Skeletal muscle cell (primary cell): Measurements from ENCODE around the gene LBX1.

Source experiments
- DNase-seq: peaks from one replicate; pipeline ENCODE4 v3.0.0-alpha.2; 2010; ENCODE audit warnings: low read depth
- H3K4me3 ChIP-seq: 2 replicates; pipeline ENCODE4 v1.5.1; 2011; ENCODE audit warnings: low read depth, mild to moderate bottlenecking, control low read depth, low read length, moderate library complexity

The LBX1 gene, protein sequence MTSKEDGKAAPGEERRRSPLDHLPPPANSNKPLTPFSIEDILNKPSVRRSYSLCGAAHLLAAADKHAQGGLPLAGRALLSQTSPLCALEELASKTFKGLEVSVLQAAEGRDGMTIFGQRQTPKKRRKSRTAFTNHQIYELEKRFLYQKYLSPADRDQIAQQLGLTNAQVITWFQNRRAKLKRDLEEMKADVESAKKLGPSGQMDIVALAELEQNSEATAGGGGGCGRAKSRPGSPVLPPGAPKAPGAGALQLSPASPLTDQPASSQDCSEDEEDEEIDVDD

DNA sequence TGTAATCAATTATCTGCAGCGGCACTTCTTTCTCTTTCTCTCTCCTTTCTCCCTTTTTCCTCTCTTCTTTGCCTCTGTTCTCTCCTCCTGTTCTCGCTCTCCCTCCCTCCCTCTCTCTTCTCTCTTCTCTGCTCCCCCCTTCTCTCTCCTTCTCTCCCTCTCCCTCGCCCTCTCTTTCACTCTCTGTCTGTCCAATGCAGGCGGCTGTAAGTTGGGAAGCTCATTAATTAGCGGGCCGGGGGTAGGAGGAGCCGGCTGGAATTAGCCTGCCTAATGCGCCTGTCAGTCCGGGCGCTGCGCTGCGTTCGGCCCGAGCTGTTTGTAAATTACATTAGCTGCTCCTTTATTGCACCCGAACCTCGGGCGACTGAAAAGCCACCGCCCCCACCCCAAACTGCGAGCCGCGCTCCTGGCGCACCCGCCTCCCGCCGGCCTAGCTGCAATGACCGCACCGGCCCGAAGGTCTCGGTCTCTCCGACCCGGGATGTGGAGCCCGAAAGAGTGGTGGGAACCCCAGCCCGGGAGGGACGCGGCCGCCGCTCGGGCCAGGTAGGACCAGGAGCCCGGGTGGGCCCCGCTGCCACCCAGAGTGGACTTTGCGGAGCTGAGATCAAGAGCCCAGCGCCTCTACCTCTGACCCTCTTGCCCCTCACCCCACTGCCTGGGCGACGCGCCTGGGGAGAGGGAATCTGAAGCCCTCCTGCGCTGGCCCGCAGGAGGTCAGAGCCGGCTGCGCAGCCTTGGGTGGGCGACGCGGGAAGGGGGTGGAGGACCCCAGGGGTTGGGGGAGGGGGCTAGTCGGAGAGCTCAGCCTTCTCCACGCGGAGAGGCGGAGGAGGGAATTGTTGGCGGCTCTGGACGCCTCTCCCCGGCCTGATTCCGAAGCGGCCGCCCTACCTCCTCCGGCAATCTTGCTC lies at the start of gene LBX1:
TSS of gene LBX1 (minus strand) at position 198 of the 917 bp plus-strand sequence. CDS start 648 bp downstream, outside the sequence.
- no peak for DNase-seq
- H3K4me3 ChIP-seq, result no peak within 1 kb of the TSS

DNA sequence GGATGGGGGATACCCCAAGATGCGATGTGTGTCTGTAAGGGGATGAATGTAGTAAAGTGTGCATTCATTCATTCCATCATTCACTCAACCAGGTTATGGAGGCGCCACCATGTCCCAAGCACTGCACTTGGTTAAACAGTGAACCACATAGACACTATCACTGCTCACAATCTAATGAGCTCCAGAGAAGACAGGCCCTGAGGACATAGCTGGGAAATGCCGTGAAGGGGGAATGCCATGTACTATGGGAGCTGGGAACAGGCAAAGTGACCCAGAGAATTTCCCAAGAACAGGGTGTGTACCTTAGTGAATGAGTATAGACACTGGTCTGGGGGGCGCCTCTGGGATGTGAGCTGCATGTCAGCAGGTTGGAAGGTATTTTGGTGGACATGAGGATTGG lies 44.5 kb upstream of the LBX1 start:
- H3K4me3 ChIP-seq, result no peak overlapping the region
- no peak for DNase-seq

DNA sequence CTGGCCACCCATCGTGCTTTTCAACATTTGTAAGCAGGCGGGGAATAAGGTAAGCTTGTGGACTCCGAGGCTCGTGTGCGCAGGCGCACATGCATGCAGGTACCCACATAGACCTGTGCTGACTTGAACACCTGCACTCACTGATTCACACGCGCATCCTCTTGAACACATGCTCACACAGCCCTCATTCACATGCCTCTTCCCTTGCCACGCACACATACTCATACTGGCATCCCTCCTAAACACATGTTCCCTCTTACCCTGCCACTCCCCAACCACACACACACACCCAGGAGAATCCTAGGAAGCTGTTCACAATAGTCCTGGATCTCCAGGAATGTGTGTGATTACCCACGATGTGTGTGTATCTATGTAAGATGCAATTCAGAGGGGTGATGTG lies 44.1 kb upstream of the LBX1 start:
- DNase-seq, result no peak
- H3K4me3 ChIP-seq, result no peak overlapping the region

DNA sequence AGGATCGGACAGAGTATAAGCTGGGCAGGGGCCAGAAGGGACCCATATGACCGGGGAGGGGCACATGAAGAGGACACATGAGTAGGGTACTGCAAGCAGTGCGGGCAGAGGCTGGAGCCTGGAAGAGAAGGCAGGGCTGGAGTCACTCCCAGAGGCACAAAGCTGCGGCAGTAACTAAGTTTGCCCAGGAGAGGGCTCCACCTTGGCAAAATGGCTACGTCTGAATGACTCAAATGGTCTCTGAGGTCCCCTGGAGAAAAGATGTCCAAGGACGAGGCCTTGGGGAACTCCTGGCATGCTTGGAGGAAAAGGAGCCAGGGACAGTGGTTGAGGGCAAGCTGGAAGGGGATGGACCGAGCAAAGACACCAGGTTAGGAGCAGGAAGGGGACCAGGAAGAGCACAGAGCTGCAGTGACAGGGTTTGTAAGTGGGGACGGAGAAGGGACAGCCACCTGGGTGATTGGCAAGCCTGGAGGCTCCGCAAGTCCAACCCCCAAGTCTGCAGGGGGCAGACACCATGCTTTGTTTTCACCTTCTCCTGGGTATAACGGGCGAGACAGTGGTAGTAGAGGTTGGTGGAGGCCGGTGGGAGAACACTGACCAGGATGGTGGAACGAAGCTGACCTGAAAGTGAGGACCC lies 43.1 kb upstream of the LBX1 start:
- DNase-seq, result no peak
- no peak overlapping the region for H3K4me3 ChIP-seq

DNA sequence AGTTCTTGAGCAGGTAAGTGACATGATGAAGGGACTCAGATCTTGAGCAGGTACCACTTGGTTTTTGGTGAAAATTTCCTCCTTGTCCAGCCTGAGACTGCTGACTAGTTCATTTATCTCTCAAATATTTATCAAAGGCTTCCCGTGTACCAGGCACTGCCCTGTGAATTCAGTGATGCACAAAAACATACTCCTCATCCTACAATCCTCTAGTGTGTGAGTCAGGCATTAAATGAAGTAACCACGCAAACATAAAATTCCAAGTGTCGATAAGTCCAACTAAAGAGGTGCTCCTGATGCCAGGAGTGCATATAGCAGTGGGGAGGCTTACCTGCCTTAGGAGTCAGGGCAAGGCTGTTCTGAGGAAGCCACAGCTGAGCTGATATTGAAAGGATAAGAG lies 41.5 kb upstream of the LBX1 start:
- DNase-seq, result no peak
- no peak overlapping the region for H3K4me3 ChIP-seq

DNA sequence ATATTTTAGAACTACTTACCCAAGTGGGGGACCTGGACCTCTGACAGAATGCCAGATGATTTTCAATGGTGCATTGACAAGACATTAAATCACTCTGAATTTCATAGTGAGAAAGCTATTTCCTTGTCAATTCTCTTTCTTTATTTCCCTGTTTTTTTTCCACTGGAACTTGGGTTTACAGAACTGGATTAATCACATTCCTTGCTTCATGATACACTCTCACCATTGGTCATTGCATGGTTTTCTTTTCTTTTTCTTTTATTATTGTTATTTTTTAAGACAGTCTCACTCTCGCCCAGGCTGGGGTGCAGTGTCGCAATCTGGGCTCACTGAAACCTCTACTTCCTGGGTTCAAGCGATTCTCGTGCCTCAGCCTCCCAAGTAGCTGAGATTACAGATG lies 38.5 kb upstream of the LBX1 start:
- H3K4me3 ChIP-seq, result no peak overlapping the region
- no peak for DNase-seq

DNA sequence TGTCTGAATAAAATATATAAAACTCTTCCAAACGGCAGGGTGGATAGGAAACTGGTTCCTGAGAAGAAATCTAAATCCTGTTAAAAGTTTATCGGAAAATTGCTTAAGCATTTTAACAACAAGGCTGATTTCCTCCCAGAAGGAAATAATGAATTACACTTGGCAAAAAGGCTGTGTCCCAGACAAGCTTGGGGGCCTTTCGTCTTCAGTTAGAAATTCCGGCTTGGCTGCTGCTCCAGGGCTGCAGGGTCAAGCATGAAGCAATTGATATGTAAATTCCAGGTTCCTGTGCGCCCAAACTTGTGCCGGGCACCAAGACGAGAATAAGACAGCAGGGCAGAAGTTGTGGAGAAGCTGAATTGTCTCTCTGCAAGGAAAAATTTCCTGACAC lies 38.0 kb upstream of the LBX1 start:
- DNase-seq, result no peak
- no peak overlapping the region for H3K4me3 ChIP-seq

DNA sequence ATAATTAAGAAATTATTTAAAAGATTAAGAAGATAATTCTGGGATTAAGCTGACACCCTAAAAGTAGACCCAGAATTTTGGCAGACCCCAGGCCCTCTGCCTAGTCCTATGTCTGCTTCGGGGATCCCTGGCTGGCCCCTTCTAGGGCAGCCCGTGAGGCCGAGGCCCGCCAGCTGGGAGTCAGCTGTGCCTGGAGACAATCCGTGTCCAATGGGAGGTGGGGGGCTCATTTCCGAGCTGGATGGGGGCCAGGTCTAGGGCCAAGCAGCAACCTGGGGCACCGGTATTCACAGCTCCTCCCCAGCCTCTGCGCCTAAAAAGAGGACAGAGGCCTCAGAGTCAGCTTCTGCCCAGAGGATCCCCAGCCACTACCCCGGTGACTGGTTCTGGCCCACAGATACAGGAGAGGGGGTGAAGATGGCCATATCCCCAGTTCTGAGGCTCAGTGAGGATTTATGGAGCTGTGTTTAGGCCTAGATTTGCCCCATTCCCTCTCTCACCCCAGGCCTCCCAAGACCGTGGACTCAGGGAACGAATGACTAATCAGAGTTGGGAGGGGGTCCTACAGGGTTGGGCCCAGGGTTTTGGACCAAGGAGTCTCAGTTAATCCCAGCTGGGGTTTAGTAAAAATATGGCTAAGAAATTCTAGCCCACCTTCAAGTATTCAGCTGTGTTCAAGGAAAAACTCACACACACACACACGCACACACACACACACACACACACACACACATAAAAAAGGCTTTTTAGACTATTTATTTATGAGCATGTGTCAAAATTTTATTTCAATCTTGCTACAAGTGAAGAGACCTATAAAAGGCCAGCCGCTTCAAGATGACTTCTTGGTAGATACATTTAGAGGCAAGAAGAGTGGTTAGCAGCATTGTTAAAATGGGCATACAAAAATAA lies 37.4 kb upstream of the LBX1 start:
- no peak overlapping the region for H3K4me3 ChIP-seq

DNA sequence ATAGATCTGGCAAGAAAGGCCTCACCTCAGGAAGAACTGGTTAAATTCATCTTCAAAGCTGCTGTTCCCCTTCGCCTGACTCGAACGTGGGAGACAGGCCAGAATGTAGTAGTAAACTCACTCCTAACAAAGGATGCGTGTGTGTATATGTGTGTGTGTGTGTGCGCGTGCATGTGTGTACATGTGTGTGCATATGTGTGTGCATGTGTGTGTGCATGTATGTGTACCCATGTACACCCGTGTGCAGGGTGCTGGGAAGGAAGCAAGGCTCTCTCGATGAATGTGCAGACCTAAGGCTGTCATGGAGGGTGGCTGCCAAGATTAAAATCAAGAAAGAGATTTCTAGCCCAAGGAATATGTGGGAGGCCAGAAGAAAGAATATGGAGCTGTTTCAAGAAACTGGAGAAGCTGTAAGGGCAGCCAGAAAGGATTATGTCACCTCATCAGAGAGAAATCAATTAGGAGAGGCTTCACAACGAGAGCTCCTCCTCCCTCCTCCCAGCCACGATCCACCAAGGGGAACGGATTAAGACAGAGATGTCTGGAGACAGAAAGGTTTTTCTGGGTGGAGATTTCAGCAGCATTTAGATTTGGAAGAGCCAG lies 34.0 kb upstream of the LBX1 start:
- no peak overlapping the region for H3K4me3 ChIP-seq
- no peak for DNase-seq

More for the DNA sequence above, 37.4 kb upstream of the LBX1 start:
- no peak for DNase-seq

DNA sequence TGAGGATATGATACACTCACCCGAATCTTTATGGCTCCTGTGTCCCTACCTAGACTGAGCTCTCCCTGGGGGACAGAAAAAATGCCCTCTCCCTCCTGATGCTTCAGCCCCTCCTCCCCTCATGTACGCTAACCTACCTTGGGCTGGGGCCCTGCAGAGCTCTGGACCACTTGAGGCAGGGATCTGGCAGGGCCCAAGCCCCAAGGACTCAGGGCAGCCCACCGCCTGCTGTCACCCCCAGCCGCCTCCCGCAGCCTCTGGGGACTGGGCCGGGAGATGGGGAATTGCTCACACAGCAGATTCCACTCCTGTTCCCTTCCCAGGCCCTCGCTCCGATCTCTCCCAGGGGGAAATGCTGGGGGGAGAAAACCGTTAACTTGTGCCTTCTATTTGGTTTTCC lies 32.9 kb upstream of the LBX1 start:
- no peak for DNase-seq
- H3K4me3 ChIP-seq, result no peak overlapping the region

DNA sequence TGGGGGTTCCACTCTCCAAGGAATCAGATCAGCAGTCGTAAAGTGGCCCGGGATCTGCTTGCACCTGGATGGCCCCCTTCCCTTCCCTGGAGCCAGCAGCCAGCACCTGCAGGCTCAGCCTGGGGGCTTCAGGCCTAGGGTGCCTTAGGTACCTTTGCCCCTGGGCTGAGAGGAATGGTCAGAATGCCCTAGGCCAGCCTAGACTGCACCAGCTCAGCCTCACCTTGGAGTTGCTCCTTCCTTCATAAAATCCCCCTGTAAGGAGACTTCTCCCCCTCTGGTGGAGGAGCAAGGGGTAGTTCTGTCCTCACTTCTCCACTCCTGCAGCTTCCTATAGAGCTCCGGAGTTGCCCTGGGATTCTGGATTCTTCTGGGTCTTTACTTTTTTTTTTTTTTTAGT lies 32.4 kb upstream of the LBX1 start:
- no peak overlapping the region for H3K4me3 ChIP-seq
- DNase-seq, result no peak

DNA sequence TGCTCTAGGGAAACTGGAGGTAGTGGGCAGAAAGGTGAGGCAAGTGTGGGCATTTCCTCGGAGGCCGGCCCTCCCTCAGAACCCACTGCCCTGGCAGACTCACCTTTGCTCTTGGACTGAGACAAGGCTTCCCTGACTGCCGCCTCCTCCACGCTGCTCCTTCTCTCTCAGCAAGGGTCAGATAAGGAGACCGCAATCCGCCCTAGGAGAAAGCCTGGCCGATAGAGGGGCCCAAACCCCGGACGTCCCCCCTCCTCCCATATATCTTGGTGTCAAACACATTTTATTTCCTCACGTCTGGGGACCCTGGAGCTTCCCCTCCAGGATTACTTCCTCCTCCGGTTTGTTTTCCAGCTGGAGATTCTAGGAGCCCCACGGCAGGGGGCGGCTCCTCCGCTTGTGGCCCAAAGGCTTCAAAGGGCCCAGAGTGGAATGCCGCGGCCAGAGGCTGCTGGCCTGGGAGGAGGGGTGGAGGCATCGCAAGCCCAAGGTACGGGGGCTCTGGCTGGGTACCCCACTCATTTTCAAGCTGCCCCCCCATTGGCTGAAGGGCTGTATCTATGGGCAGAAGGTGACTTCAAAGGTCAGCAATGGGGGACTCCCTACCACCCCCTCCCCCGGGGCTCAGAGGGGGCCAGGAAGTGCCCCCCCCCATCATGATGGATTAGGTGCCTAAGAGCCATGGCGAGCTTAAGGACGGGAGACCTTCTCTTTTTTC lies 31.7 kb upstream of the LBX1 start:
- no peak for DNase-seq
- no peak overlapping the region for H3K4me3 ChIP-seq

DNA sequence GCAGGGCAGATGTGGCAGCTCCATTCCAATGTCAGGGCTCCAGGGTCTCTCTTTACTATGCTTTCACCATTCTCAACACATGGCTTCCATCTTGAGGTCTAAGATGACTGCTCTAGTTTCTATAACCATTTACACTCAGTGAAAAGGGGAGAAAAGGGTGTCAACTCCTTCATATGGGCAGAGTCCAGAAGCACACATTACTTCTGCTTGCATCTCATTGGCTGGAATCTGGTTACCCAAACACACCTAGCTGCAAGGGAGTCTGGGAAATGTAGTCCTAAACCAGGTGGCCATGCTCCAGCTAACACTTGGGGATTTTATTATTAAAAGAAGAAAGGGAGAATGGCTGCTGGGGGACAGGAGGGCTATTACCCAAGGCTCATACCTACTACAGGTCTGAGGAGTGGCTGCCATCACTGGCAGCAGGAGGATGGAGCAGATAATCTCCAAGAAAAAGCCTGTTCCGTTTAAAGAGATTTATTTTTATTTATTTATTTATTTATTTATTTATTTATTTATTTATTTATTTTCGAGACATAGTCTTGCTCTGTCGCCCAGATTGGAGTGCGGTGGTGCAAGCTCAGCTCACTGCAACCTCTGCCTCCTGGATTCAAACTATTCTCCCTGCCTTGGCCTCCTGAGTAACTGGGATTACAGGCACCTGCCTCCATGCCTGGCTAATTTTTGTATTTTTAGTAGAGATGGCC lies 29.1 kb upstream of the LBX1 start:
- no peak for DNase-seq
- no peak overlapping the region for H3K4me3 ChIP-seq

DNA sequence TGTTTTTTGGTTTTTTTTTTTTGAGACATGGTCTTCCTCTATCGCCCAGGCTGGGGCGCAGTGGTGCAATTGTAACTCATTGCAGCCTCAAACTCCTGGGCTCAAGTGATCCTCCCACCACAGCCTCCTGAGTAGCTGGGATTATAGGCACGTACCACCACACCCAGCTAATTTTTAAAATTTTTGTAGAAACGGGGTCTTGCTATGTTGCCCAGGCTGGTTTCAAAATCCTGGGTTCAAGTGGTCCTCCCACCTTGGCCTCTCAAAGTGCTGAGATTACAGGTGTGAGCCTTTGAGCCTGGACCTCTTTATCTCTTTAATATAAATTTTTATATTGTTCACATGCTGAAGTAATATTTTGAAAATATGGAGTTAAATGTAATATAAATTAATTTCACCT lies 28.2 kb upstream of the LBX1 start:
- no peak for DNase-seq
- H3K4me3 ChIP-seq, result no peak overlapping the region

DNA sequence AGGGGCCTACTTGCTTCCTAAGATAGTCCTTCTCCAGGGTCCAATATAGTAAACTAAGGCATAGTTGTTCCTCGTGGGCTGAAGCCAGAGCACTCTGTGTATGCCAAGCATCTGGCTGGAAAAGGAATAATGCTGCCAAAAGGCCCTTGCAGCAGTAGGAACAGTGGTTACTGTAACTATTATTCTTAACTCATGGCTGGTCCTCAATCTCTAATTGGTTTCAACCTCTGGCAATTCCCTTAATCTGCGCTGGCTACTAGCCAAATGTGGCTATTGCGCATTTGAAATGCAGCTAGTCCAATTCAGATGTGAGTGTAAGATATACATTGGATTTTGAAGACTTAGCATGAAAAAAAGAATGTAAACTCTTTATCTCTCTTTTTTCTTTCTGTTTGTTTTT lies 27.8 kb upstream of the LBX1 start:
- no peak overlapping the region for H3K4me3 ChIP-seq

DNA sequence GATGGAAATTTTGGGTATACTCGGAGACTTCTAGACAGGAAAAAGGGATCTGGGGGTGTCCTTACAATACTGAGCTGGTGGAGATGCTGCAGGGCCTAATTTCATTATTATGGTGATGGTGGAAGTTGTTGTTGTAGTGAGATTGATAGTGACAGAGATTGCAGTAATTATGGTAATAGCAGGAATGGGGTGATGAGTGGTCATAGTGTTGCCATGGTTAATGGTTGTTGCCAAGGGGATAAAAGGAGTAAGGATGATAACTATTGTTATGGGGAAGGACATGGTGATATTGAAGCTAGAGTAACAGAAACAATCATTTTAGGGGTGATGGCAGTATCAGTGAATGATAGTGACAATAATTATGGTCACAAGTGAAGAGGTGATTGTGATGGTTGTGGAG lies 27.1 kb upstream of the LBX1 start:
- DNase-seq, result no peak
- no peak overlapping the region for H3K4me3 ChIP-seq

More for the DNA sequence above, 27.8 kb upstream of the LBX1 start:
- DNase-seq, result no peak

DNA sequence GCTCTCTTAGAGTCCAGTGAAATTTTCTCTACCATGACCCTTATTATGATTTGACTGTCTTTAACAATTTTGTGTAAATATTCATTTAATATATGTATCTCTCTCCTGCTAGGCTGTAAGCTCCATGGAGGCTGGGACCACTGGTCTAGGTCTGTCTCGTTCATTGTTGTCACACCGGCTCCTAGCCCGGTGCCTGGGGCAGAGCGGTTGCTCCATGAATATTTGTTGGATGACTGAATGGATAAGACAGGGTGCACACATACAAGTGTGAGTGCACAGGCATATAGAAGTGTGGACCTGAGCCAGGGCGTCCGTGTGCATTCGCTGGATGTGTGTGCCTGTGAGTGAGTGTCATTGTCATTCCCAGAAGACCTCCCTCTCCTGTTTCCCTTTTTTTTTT lies 20.9 kb upstream of the LBX1 start:
- DNase-seq, result no peak
- H3K4me3 ChIP-seq, result no peak overlapping the region

DNA sequence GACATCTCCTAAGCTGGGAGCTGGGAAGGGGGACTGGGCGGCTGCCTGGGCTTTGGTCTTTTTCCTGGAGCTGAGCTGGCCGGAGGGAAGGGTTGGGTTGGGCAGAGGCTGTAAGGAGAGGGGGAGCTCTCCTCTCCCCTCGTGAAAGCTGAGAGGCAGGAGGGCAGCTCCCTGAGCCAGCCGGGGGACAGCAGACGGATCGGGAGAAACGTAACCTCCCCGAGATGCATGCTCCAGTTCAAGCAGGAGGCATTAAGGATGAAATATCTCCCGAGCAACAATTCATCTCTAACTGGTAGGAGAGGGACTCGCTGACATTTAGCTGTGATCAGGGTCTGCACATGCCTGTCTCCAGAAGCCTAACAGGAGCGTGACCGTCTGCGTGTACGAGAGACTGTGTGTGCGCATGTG lies 19.9 kb upstream of the LBX1 start:
- H3K4me3 ChIP-seq, result no peak overlapping the region
- DNase-seq, result no peak
